SJCRH30 (cell line): ENCODE data around the gene KLK10. TPM values are rescaled to one million over a fixed set of nuclear protein-coding genes. Genes with fewer than 3 reads are reported as not detected.
"Not testable (repeated sequence)": the region's sequence is repeated elsewhere in the genome, so short reads cannot be mapped to it uniquely, and the experiment has no call there.

Source experiments
- DNase-seq, 2 experiments: peaks; one replicate each; pipeline ENCODE4 v3.0.0-alpha.2; 2015 to 2020
- H3K27ac ChIP-seq: fragments of 250-450 bp; sonication (Bioruptor Pico); 2 replicates; pipeline ENCODE4 v1.5.1; 2020; ENCODE audit warnings: mild to moderate bottlenecking, moderate library complexity
- H3K27me3 ChIP-seq: fragments of 250-450 bp; sonication (Bioruptor Pico); 2 replicates; pipeline ENCODE4 v1.5.1; 2020; ENCODE audit warnings: mild to moderate bottlenecking, moderate library complexity
- H3K36me3 ChIP-seq: fragments of 250-450 bp; sonication (Bioruptor Pico); 2 replicates; pipeline ENCODE4 v1.5.1; 2020; ENCODE audit warnings: mild to moderate bottlenecking, moderate library complexity
- H3K4me1 ChIP-seq: fragments of 250-450 bp; sonication (Bioruptor Pico); 2 replicates; pipeline ENCODE4 v1.5.1; 2020; ENCODE audit warnings: mild to moderate bottlenecking, moderate library complexity
- H3K4me3 ChIP-seq: fragments of 250-450 bp; sonication (Bioruptor Pico); 2 replicates; pipeline ENCODE4 v1.5.1; 2020; ENCODE audit warnings: mild to moderate bottlenecking, moderate library complexity
- H3K9me3 ChIP-seq: fragments of 250-450 bp; sonication (Bioruptor Pico); replicated peaks from 2 replicates; pipeline ENCODE4 v1.5.1; 2020; ENCODE audit warnings: mild to moderate bottlenecking, moderate library complexity
- total RNA-seq: library from RNA; depleted of rRNA; stranded (reverse); fragments of >200 nt; shearing (Covaris generic); gene quantifications from 2 replicates; pipeline ENCODE4 v1.2.3, GENCODE V29; 2014; rRNA removed

KLK10 gene
- total RNA-seq, 1 experiment from 2014 or later, result not detected

DNA sequence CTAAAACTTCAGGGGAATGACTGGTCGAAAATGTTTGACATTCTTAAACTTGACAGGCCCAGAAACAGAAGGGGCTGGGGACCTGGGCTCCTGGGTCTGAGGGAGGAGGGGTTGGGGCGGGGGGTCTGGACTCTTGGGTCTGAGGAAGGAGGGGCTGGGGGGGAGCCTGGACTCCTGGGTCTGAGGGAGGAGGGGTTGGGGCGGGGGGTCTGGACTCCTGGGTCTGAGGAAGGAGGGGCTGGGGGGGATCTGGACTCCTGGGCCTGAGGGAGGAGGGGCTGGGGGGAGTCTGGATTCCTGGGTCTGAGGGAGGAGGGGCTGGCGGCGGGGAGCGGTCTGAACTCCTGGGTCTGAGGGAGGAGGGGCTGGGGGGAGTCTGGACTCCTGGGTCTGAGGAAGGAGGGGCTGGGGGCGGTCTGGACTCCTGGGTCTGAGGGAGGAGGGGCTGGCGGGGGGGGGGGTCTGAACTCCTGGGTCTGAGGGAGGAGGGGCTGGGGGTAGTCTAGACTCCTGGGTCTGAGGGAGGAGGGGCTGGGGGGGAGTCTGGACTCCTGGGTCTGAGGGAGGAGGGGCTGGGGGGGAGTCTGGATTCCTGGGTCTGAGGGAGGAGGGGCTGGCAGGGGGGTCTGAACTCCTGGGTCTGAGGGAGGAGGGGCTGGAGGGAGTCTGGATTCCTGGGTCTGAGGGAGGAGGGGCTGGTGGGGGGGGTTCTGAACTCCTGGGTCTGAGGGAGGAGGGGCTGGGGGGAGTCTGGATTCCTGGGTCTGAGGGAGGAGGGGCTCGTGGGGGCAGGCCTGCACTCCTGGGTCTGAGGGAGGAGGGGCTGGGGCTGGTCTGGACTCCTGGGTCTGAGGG, 44.6 kb downstream of the KLK10 start:
- no peak for DNase-seq
- Histone ChIP-seq H3K36me3 (no peaks in the 10 kb centered on the region), H3K27ac (no peak overlapping the region), H3K9me3 (no peaks in the 10 kb centered on the region), H3K27me3 (no peaks in the 10 kb centered on the region; the same call in 1 of the 2 replicates), H3K4me3 (no peak overlapping the region), H3K4me1 (no peaks in the 10 kb centered on the region)

GRCh38 chr19:50972795-50973376, 46.6 kb downstream of the KLK10 start:
- Histone ChIP-seq H3K9me3 (no peaks in the 10 kb centered on the region), H3K27me3 (peaks cover 7% of the 10 kb centered on the region), H3K27ac (no peak overlapping the region), H3K36me3 (no peaks in the 10 kb centered on the region), H3K4me3 (no peak overlapping the region), H3K4me1 (no peaks in the 10 kb centered on the region)
- DNase-seq, result no peak

GRCh38 chr19:50969810-50970209, 49.7 kb downstream of the KLK10 start:
- H3K27me3 ChIP-seq, result not testable (repeated sequence)

GRCh38 chr19:50969413-50969760, 50.1 kb downstream of the KLK10 start, which contains the start of gene KLK6:
Gene KLK6, minus strand, starts transcription at chr19:50969591. Its CDS starts 1,487 bp downstream, at chr19:50968104.
- Histone ChIP-seq H3K9me3 (no peaks in the 10 kb centered on the region), H3K27me3 (peaks cover 7% of the 10 kb centered on the region), H3K36me3 (no peaks in the 10 kb centered on the region), H3K4me3 (no peak within 1 kb of the TSS), H3K4me1 (no peaks in the 10 kb centered on the region), H3K27ac (no peak within 1 kb of the TSS)
- no peak for DNase-seq

More at GRCh38 chr19:50969810-50970209, 49.7 kb downstream of the KLK10 start:
- not testable (repeated sequence) for H3K4me3 ChIP-seq, DNase-seq, H3K36me3 ChIP-seq, H3K4me1 ChIP-seq, H3K27ac ChIP-seq, H3K9me3 ChIP-seq

DNA sequence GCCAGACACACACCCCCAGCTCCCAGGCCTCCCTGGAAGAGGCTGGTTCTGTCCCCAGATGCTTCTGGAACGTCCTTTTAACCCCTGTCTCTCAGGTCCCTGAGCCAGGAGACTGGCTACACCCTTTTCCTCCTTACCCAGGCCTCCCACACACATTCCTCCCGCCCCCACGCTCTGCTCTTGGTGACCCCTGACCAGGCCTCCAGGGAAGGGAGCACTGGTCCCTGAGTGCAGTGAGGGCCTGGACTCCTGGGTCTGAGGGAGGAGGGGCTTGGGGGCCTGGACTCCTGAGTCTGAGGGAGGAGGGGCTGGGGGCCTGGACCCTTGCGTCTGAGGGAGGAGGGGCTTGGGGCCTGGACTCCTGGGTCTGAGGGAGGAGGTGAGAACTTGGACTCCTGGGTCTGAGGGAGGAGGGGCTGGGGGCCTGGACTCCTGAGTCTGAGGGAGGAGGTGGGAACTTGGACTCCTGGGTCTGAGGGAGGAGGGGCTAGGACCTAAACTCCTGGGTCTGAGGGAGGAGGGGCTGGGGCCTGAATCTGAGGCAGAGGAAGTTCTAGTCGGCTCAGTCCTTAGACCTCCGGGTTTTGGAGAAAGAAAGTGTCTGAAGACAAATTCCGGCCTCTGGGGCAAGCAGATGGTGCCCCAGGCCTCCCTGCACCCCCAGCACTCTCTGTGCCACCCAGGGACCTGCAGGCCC, 50.6 kb downstream of the KLK10 start:
- H3K27me3 ChIP-seq, result peaks cover 7% of the 10 kb centered on the region
- no peak for DNase-seq

DNA sequence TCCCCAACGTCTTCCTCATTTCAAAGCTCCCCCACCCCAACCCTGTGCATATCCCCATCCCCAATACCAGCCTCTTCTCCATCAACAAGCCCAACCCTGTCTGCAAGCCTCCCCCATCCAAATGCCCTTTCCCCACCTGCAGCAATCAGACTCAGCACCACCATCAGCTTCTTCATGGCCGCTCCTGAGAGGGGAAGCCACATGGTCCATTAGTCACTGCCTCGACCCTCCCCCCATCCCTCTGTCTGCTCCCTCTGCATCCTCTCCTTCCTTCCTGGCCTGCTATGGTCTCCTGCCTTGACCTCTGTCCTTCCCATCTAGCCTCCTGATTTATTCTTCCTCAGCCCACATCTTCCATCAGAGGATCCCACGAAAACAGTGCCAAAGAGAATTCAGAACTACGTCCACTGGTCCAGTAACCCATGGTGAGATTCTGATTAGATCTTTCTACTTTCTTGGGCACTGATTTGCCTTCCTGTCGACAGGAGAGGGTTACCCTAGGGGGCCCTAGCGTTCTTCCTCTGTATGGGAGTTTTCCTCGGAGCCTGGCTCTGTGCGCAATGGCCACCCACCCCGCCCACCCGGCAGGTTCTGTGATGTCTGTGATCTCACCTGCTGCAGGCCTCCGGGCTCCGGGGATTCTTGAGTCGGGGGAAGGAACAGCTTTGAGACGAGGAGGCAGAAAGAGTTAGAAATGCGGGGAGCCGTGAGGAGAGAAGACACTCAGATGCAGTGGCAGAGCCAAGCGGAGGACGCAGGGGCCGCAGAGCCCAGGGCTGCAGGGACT, 51.4 kb downstream of the KLK10 start:
- Histone ChIP-seq H3K36me3 (no peaks in the 10 kb centered on the region), H3K27me3 (peaks cover 7% of the 10 kb centered on the region), H3K4me3 (no peak overlapping the region), H3K4me1 (no peaks in the 10 kb centered on the region), H3K27ac (no peak overlapping the region), H3K9me3 (no peaks in the 10 kb centered on the region)
- no peak for DNase-seq

More for the DNA sequence above, 50.6 kb downstream of the KLK10 start:
- no peaks in the 10 kb centered on the region for H3K4me1 ChIP-seq
- H3K4me3 ChIP-seq, result no peak overlapping the region
- H3K36me3 ChIP-seq, result no peaks in the 10 kb centered on the region
- no peak overlapping the region for H3K27ac ChIP-seq
- H3K9me3 ChIP-seq, result no peaks in the 10 kb centered on the region

DNA sequence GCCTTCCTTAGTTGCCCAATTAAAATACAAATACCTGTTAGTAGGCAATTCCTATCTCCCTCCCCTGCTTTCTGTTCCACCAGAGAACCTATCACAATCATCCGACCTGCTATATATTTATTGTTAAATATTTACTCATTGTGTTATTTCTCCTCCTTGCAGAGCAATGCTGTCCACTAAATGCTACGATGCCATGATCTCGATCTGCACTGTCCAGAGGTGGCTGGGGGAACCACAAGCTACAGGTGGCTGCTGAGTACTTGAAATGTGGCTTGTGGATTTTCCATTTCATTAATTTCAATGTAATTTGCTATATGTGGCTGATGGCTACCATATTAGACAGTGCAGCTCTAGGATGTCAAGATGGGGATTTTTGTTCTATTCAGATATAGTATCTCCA, 55.2 kb downstream of the KLK10 start:
- H3K27ac ChIP-seq, result no peak overlapping the region
- H3K36me3 ChIP-seq, result no peaks in the 10 kb centered on the region
- DNase-seq, result no peak
- no peaks in the 10 kb centered on the region for H3K9me3 ChIP-seq
- H3K27me3 ChIP-seq, result peaks cover 2% of the 10 kb centered on the region
- no peak overlapping the region for H3K4me3 ChIP-seq
- H3K4me1 ChIP-seq, result no peaks in the 10 kb centered on the region

DNA sequence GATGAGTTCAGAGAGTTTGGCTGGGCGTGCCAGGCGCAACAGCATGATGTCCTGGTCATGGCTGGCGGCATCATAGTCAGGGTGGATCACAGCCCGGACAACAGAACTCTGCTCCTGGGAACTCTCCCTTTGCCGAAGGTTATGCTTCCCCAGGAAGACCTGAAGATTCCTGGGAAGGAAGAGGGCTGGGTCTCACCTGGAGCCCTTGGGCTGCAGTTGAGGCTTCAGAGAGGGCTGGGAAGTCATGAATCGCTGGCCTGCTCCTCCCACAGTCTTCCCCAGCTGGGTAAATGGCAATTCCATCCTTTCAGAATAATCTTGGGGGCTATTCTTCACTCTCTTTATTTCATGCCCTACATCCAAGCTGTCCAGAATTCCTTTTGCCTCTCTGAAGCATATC, 56.1 kb downstream of the KLK10 start:
- H3K4me3 ChIP-seq, result no peak overlapping the region

More for the DNA sequence above, 56.1 kb downstream of the KLK10 start:
- Histone ChIP-seq H3K27ac (no peak overlapping the region), H3K36me3 (no peaks in the 10 kb centered on the region), H3K9me3 (no peaks in the 10 kb centered on the region), H3K4me1 (no peaks in the 10 kb centered on the region), H3K27me3 (no peaks in the 10 kb centered on the region)
- no peak for DNase-seq

Other genes with a start within 250 kb of the KLK10 start
- not detected in 2 replicates for gene GPR32, start 249.2 kb downstream of the KLK10 start, total RNA-seq
- not detected in 2 replicates for gene ACP4, start 229.3 kb downstream of the KLK10 start, total RNA-seq
- 0.13 and 0.18 TPM in 2 replicates for gene KLK1, start 195.9 kb downstream of the KLK10 start, total RNA-seq
- gene KLK15, start 186.1 kb downstream of the KLK10 start, total RNA-seq, result not detected in 2 replicates
- not detected in 2 replicates for gene KLK3, start 164.8 kb downstream of the KLK10 start, total RNA-seq
- gene KLK2, start 146.3 kb downstream of the KLK10 start, total RNA-seq, result not detected in 2 replicates
- 0.32 and 0.48 TPM in 2 replicates for gene KLK4, start 108.3 kb downstream of the KLK10 start, total RNA-seq
- not detected in 2 replicates for gene KLK5, start 66.7 kb downstream of the KLK10 start, total RNA-seq
- not detected in 2 replicates for gene KLK6, start 50.1 kb downstream of the KLK10 start, total RNA-seq
- gene KLK7, start 35.8 kb downstream of the KLK10 start, total RNA-seq, result not detected in 2 replicates
- not detected in 2 replicates for gene KLK8, start 18.1 kb downstream of the KLK10 start, total RNA-seq
- not detected in 2 replicates for gene KLK11, start 6.9 kb upstream of the KLK10 start, total RNA-seq
- gene KLK12, start 15.3 kb upstream of the KLK10 start, total RNA-seq, result not detected in 2 replicates
- gene KLK13, start 45.4 kb upstream of the KLK10 start, total RNA-seq, result not detected in 2 replicates
- gene KLK14, start 63.2 kb upstream of the KLK10 start, total RNA-seq, result not detected in 2 replicates
- gene CTU1, start 88.7 kb upstream of the KLK10 start, total RNA-seq, result 6.7 and 7.2 TPM in 2 replicates
- not detected in 2 replicates for gene SIGLEC9, start 105.2 kb upstream of the KLK10 start, total RNA-seq
- not detected in 2 replicates for gene SIGLEC7, start 122.6 kb upstream of the KLK10 start, total RNA-seq
- 0.35 and 0.89 TPM in 2 replicates for gene CD33, start 205.4 kb upstream of the KLK10 start, total RNA-seq
- gene SIGLECL1, start 231.4 kb upstream of the KLK10 start, total RNA-seq, result not detected in 2 replicates